ENCODE data around the gene AGR3. TPM values are rescaled to one million over a fixed set of nuclear protein-coding genes. Genes with fewer than 3 reads are reported as not detected.
"Not testable (repeated sequence)": the region's sequence is repeated elsewhere in the genome, so short reads cannot be mapped to it uniquely, and the experiment has no call there.

AGR3 gene
- total and polyA plus RNA-seq, 8 donors, result 7.3 to 132 (median 28.9) TPM

DNA sequence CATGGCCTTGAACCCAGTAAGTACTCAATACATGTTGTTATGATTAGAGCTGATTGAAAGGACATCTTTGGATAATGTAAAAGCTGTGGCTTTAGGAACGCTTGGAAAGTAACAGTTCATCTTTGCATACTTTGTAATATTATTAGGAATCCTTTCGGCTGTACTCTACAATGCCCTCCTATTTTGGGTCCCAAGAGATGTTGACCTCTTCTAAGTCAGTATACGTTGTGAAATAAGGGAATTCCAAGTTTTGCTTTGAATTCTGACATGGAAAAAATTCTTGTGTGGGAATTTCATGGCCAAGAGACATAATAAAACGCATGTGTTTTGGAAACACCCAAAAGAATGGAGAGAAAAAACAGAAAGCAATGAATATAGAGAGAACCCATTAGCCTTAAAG lies 7.7 kb downstream of the AGR3 start:
- no peak for ATAC-seq
- no peak for DNase-seq
- no peaks in the 10 kb centered on the region for H3K4me1 ChIP-seq
- TF ChIP-seq, protein P1, sequence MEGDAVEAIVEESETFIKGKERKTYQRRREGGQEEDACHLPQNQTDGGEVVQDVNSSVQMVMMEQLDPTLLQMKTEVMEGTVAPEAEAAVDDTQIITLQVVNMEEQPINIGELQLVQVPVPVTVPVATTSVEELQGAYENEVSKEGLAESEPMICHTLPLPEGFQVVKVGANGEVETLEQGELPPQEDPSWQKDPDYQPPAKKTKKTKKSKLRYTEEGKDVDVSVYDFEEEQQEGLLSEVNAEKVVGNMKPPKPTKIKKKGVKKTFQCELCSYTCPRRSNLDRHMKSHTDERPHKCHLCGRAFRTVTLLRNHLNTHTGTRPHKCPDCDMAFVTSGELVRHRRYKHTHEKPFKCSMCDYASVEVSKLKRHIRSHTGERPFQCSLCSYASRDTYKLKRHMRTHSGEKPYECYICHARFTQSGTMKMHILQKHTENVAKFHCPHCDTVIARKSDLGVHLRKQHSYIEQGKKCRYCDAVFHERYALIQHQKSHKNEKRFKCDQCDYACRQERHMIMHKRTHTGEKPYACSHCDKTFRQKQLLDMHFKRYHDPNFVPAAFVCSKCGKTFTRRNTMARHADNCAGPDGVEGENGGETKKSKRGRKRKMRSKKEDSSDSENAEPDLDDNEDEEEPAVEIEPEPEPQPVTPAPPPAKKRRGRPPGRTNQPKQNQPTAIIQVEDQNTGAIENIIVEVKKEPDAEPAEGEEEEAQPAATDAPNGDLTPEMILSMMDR (IDR thresholded peaks at IDR 0.05), result no peak
- peaks cover 0 to 2% of the 10 kb centered on the region in 2 donors for H3K9me3 ChIP-seq
- H3K4me3 ChIP-seq, result no peak overlapping the region
- H3K27me3 ChIP-seq, result no peaks in the 10 kb centered on the region
- H3K27ac ChIP-seq, result no peak overlapping the region
- intact Hi-C loops (cut with DNase I), result no loop called here
- H3K36me3 ChIP-seq, result peaks cover 0 to 6% of the 10 kb centered on the region in 2 donors

GRCh38 chr7:16867328-16867727 lies 14.5 kb downstream of the AGR3 start:
- H3K27ac ChIP-seq, result no peak overlapping the region
- DNase-seq, result no peak
- H3K9me3 ChIP-seq, result peaks cover 0 to 2% of the 10 kb centered on the region in 2 donors
- TF ChIP-seq, protein P1 (IDR thresholded peaks at IDR 0.05), result no peak
- H3K4me3 ChIP-seq, result no peak overlapping the region
- ATAC-seq, result no peak
- H3K27me3 ChIP-seq, result no peaks in the 10 kb centered on the region
- no peaks in the 10 kb centered on the region for H3K4me1 ChIP-seq
- intact Hi-C loops (cut with DNase I), result no loop called here
- H3K36me3 ChIP-seq, result peaks cover 0 to 3% of the 10 kb centered on the region in 2 donors

- ATAC-seq; H3K27me3 ChIP-seq; intact Hi-C loops (cut with DNase I); H3K27ac ChIP-seq; H3K4me3 ChIP-seq; H3K4me1 ChIP-seq; H3K9me3 ChIP-seq; H3K36me3 ChIP-seq: not testable (repeated sequence)
- peak in 1 of 4 donors; percentile 70 for DNase-seq
Observed at GRCh38 chr7:16853189-16853588, 28.6 kb downstream of the AGR3 start.

- no peaks in the 10 kb centered on the region for H3K9me3 ChIP-seq
- no peak overlapping the region for H3K27ac ChIP-seq
- DNase-seq (no peak), ATAC-seq (no peak)
- H3K36me3 ChIP-seq, result no peaks in the 10 kb centered on the region
- peaks cover 0 to 4% of the 10 kb centered on the region in 2 donors for H3K4me1 ChIP-seq
- no peaks in the 10 kb centered on the region for H3K27me3 ChIP-seq
- TF ChIP-seq, protein P1 (IDR thresholded peaks at IDR 0.05), result no peak
- intact Hi-C loops (cut with DNase I), result no loop called here
- no peak overlapping the region for H3K4me3 ChIP-seq
Observed at GRCh38 chr7:16851829-16852228, 30.0 kb downstream of the AGR3 start.

DNA sequence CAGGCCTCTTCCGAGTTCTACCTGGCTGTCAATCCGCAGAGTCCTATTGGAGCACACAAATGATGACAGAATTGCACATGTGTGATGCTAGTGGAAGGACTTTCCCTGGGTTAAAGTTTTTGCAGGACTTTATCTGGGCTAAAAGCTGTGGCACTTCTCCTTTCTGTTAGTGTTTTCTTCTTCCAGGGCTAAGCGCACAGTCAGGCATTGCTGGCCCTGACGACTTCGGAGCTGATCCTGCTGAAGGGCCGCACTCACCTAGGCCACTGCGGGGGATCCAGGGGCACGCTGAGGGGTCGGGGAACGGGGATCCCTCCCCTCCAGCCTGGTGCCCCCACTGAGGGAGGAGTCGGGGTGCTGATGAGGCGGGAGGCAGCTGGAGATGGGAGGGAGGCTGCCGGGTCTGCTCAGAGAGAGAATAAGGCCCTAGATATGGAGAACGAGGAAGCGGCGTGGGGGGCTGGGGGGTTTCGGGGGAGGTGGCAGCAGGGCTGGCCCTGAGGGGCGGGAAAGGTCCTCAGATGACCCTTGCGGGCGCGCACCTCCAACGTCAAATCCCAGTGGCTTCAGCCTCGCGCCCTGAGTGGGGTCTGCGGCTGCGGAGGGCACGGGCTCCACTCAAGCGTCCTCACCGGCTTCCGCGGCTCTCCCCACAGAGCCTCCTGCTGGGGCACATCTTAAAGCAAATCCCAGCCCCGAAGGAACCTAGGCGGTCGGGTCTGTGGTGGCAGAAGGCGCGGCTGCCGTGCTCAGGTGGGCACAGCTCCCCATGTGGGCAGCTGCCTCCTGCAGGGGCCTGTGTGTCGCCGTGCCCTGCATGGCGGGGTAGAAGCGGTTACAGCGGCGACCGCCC lies 30.9 kb downstream of the AGR3 start:
- peak in 1 of 4 donors; percentile 78 for DNase-seq
- TF ChIP-seq, protein P1 (IDR thresholded peaks at IDR 0.05), result no peak
- Histone ChIP-seq H3K27me3 (no peaks in the 10 kb centered on the region), H3K36me3 (no peaks in the 10 kb centered on the region), H3K4me1 (peaks cover 0 to 4% of the 10 kb centered on the region in 2 donors), H3K4me3 (no peak overlapping the region), H3K27ac (no peak overlapping the region), H3K9me3 (no peaks in the 10 kb centered on the region)
- intact Hi-C loops (cut with DNase I), result no loop called here
- no peak for ATAC-seq
